AG04449 (cell line): ENCODE results near the gene MYOM1.

Experiments
- CTCF ChIA-PET: fragments of 350-600 bp; formaldehyde crosslinking; extraction: SDS; loops from one replicate; lab custom pipeline; 2021; ENCODE audit warnings: antibody characterized with exemption; lab: Yijun Ruan, JAX
- POLR2A ChIA-PET: fragments of 400-600, 350-600 bp; formaldehyde crosslinking; extraction: SDS; loops from one replicate; lab custom pipeline; 2020; ENCODE audit warnings: antibody characterized with exemption, inconsistent platforms; lab: Yijun Ruan, JAX
- DNase-seq: peaks from one replicate; pipeline ENCODE4 v3.0.0-alpha.2; 2010; ENCODE audit warnings: low read depth, low spot score
- H3K4me3 ChIP-seq: 2 replicates; pipeline ENCODE4 v1.5.1; 2011; ENCODE audit warnings: low read depth, mild to moderate bottlenecking, control low read depth, low read length
- CTCF ChIP-seq: IDR thresholded peaks from one replicate; pipeline ENCODE4 v1.5.1; 2011; ENCODE audit warnings: mild to moderate bottlenecking, moderate library complexity, low read length, control low read depth, inconsistent platforms; ENCODE audit not compliant: insufficient read depth; ENCODE audit errors: missing control alignments

MYOM1 gene

GRCh38 chr18:3057526-3057925 lies 162.2 kb downstream of the MYOM1 start:
- no peak overlapping the region for H3K4me3 ChIP-seq
- no peak for TF ChIP-seq CTCF
- DNase-seq, result no peak
- ChIA-PET CTCF (no interaction called here), POLR2A (no interaction called here)

- TF ChIP-seq CTCF, result no peak
- no peak for DNase-seq
- ChIA-PET POLR2A (interaction anchor here (0.8 kb wide), 1 partner anchor 68 kb away, joined by 3 read pairs; no protein-coding TSS in a partner anchor), CTCF (interaction anchor here (0.8 kb wide), 1 partner anchor 9 kb away, joined by 3 read pairs; no protein-coding TSS in a partner anchor)
- no peak overlapping the region for H3K4me3 ChIP-seq
These were observed 163.5 kb downstream of the MYOM1 start for GRCh38 chr18:3056311-3056710.

GRCh38 chr18:3055816-3056215 lies 164.0 kb downstream of the MYOM1 start:
- POLR2A ChIA-PET, result no interaction called here
- H3K4me3 ChIP-seq, result no peak overlapping the region
- CTCF ChIA-PET, result interaction anchor here (0.8 to 1.4 kb wide), 2 partner anchors 10 to 70 kb away, joined by 3 to 6 read pairs; no protein-coding TSS in a partner anchor
- TF ChIP-seq CTCF, result no peak
- no peak for DNase-seq

GRCh38 chr18:3055186-3055728 lies 164.5 kb downstream of the MYOM1 start:
- no peak for DNase-seq
- CTCF ChIA-PET, result interaction anchor here (1.4 to 2.6 kb wide), 2 partner anchors 8 to 70 kb away, joined by 6 to 11 read pairs; no protein-coding TSS in a partner anchor
- POLR2A ChIA-PET, result no interaction called here
- H3K4me3 ChIP-seq, result no peak overlapping the region
- TF ChIP-seq CTCF, result no peak

- ChIA-PET CTCF (interaction anchor here (1.4 to 2.6 kb wide), 2 partner anchors 8 to 69 kb away, joined by 6 to 11 read pairs; no protein-coding TSS in a partner anchor), POLR2A (no interaction called here)
- TF ChIP-seq CTCF, result no peak
- no peak overlapping the region for H3K4me3 ChIP-seq
- DNase-seq, result no peak
These were observed 165.0 kb downstream of the MYOM1 start for GRCh38 chr18:3054780-3055179.

- ChIA-PET POLR2A (no interaction called here), CTCF (interaction anchor here (1.4 to 2.6 kb wide), 2 partner anchors 9 to 69 kb away, joined by 6 to 11 read pairs; no protein-coding TSS in a partner anchor)
- TF ChIP-seq CTCF, result no peak
- DNase-seq, result no peak
- H3K4me3 ChIP-seq, result no peak overlapping the region
These were observed 165.6 kb downstream of the MYOM1 start for GRCh38 chr18:3054214-3054613.
